ENCODE data around the gene ARID1A.
A peak's percentile ranks its signal among the peaks of the same experiment; 100 is the strongest.

The ARID1A gene

DNA sequence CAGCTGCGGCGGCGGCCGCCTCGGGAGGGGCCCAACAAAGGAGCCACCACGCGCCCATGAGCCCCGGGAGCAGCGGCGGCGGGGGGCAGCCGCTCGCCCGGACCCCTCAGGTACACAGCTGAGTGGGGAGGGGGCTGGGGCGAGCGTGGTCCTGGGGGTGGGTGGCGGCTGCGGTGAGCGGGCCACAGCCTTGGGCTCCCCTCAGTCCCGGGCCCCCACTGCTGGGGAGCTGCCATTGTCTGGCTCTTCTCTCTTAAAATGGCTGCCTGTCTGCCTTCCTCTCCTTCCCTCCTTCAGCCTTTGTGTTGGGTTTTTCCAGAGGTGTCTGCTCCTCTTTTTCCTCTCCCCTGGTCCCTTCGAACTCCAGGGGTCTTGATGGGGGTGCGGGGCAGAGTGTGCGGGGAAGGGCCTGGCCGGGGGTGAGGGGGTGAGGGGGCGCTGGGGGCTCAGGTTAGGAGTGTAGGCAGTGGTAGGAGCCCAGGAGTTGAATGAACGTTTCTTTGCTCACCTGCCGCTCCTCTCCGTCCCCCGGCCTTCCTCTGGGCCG is 1.7 kb downstream of the ARID1A start:
- H3K4me1 ChIP-seq (ENCODE audit: insufficient read depth, low read length, poor library complexity, severe bottlenecking), result peaks cover 64% of the 10 kb centered on the region
- no peak for TF ChIP-seq EZH2phosphoT487 (IDR thresholded peaks at IDR 0.05; ENCODE audit: borderline replicate concordance)
- TF ChIP-seq, protein P1, sequence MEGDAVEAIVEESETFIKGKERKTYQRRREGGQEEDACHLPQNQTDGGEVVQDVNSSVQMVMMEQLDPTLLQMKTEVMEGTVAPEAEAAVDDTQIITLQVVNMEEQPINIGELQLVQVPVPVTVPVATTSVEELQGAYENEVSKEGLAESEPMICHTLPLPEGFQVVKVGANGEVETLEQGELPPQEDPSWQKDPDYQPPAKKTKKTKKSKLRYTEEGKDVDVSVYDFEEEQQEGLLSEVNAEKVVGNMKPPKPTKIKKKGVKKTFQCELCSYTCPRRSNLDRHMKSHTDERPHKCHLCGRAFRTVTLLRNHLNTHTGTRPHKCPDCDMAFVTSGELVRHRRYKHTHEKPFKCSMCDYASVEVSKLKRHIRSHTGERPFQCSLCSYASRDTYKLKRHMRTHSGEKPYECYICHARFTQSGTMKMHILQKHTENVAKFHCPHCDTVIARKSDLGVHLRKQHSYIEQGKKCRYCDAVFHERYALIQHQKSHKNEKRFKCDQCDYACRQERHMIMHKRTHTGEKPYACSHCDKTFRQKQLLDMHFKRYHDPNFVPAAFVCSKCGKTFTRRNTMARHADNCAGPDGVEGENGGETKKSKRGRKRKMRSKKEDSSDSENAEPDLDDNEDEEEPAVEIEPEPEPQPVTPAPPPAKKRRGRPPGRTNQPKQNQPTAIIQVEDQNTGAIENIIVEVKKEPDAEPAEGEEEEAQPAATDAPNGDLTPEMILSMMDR (conservative IDR thresholded peaks at IDR 0.05; ENCODE audit: low read length), result no peak
- no peaks in the 10 kb centered on the region for H3K9me3 ChIP-seq (ENCODE audit: insufficient read depth, low read depth, low read length)
- peaks cover 4% of the 10 kb centered on the region; the same call in 1 of the 2 replicates for H3F3A ChIP-seq (ENCODE audit: low read depth)
- H3K4me2 ChIP-seq (ENCODE audit: low read depth, low read length, poor library complexity, severe bottlenecking), result peak overlapping the region; percentile 89
- peak overlapping the region; percentile 80 for H3K4me3 ChIP-seq (ENCODE audit: low read length, poor library complexity, severe bottlenecking)
- peaks cover 47% of the 10 kb centered on the region for H4K20me1 ChIP-seq (ENCODE audit: insufficient read depth, low read length, poor library complexity, severe bottlenecking)
- H3K79me2 ChIP-seq (ENCODE audit: insufficient read depth, low read length), result peaks cover 79% of the 10 kb centered on the region
- peaks cover 9% of the 10 kb centered on the region for H3K27me3 ChIP-seq (ENCODE audit: insufficient read depth, low read length, poor library complexity, severe bottlenecking)
- peak overlapping the region; percentile 96 for H3K9ac ChIP-seq (ENCODE audit: low read depth, low read length, poor library complexity, severe bottlenecking)
- H2AFZ ChIP-seq (ENCODE audit: low read length), result no peak overlapping the region
- H3K36me3 ChIP-seq (ENCODE audit: insufficient read depth, low read length), result peaks cover 1% of the 10 kb centered on the region; the same call in 1 of the 2 replicates
- no peaks in the 10 kb centered on the region for H3K9me2 ChIP-seq (replicated peaks; ENCODE audit: low read depth, low read length)

DNA sequence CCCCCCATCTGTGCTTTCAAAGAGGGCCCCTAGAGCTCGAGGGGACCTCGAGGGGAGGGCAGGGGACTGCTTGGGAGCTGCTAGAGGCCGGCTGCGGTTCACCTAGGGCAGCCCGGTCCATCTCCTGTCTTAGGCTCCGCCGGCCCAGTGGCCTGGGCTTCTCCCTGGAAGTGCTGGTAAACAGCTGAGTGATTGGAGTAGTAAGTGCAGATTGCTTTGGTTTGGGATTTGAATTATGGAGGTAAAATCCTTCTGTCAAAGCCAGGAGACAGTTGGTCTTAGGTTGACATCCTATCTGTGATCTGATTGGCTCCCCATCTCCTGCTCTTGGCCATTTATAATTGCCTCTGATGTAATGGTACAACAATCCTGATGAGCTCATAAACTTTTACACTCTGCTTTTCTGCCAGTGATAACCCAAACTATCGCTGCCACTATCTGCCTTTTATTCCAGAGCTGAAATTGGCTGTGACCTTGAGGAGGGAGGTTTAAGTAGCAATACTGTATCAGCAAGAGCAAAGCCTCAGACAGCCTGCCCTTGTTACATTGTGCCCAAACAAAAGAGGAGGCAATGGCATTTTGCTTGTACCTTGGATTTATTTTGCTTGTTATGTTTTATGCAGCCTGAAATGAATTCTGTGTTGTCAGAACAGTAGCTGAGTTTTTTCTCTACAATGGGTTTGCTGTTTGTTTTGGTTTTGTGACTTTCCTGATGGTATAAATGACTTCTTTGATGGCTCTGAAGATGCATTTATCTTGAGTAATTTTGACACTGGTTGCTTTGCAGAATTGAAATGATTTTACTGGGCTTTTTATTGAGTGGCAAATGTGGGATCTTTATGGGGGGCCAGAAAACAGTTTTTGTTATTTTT is 2.4 kb downstream of the ARID1A start:
- Histone ChIP-seq H3K27me3 (ENCODE audit: insufficient read depth, low read length, poor library complexity, severe bottlenecking) (peaks cover 9% of the 10 kb centered on the region), H3F3A (ENCODE audit: low read depth) (no peaks in the 10 kb centered on the region), H3K4me2 (ENCODE audit: low read depth, low read length, poor library complexity, severe bottlenecking) (peak overlapping the region; percentile 89), H3K9ac (ENCODE audit: low read depth, low read length, poor library complexity, severe bottlenecking) (peak overlapping the region; percentile 96), H2AFZ (ENCODE audit: low read length) (no peak overlapping the region), H3K9me3 (ENCODE audit: insufficient read depth, low read depth, low read length) (no peaks in the 10 kb centered on the region), H3K36me3 (ENCODE audit: insufficient read depth, low read length) (peaks cover 7% of the 10 kb centered on the region; the same call in 1 of the 2 replicates), H3K79me2 (ENCODE audit: insufficient read depth, low read length) (peaks cover 87% of the 10 kb centered on the region), H3K4me1 (ENCODE audit: insufficient read depth, low read length, poor library complexity, severe bottlenecking) (peaks cover 70% of the 10 kb centered on the region), H3K4me3 (ENCODE audit: low read length, poor library complexity, severe bottlenecking) (peak overlapping the region; percentile 80), H4K20me1 (ENCODE audit: insufficient read depth, low read length, poor library complexity, severe bottlenecking) (peaks cover 54% of the 10 kb centered on the region), H3K9me2 (replicated peaks; ENCODE audit: low read depth, low read length) (no peaks in the 10 kb centered on the region)
- TF ChIP-seq, protein P1 (conservative IDR thresholded peaks at IDR 0.05; ENCODE audit: low read length), result no peak
- TF ChIP-seq EZH2phosphoT487 (IDR thresholded peaks at IDR 0.05; ENCODE audit: borderline replicate concordance), result no peak

DNA sequence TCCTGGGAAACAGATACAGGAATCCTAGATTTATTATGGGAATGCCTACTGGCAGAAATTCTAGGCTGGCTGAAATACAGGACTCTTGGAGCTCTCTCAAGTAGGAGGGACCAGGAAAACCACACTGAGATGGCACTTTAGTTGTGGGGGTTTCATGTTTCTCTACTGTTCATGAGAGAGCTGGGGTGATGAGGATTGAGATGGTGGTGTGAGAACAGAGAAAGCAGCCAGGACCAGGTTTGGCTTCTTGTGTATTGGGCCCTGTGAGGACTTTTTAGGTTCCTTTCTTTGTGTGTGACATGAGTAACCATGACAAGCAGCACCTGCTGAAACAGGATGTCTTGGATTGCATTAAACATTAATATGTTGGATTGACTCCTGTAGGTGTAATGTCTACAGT is 4.9 kb downstream of the ARID1A start:
- Histone ChIP-seq H3F3A (ENCODE audit: low read depth) (no peaks in the 10 kb centered on the region), H3K4me3 (ENCODE audit: low read length, poor library complexity, severe bottlenecking) (peak overlapping the region; percentile 80), H3K4me1 (ENCODE audit: insufficient read depth, low read length, poor library complexity, severe bottlenecking) (peaks cover 71% of the 10 kb centered on the region), H3K9me3 (ENCODE audit: insufficient read depth, low read depth, low read length) (no peaks in the 10 kb centered on the region), H3K9ac (ENCODE audit: low read depth, low read length, poor library complexity, severe bottlenecking) (peak overlapping the region; percentile 96), H4K20me1 (ENCODE audit: insufficient read depth, low read length, poor library complexity, severe bottlenecking) (peaks cover 79% of the 10 kb centered on the region), H2AFZ (ENCODE audit: low read length) (no peak overlapping the region), H3K36me3 (ENCODE audit: insufficient read depth, low read length) (peaks cover 7% of the 10 kb centered on the region; the same call in 1 of the 2 replicates), H3K79me2 (ENCODE audit: insufficient read depth, low read length) (peaks cover 95% of the 10 kb centered on the region), H3K27me3 (ENCODE audit: insufficient read depth, low read length, poor library complexity, severe bottlenecking) (peaks cover 9% of the 10 kb centered on the region), H3K9me2 (replicated peaks; ENCODE audit: low read depth, low read length) (no peaks in the 10 kb centered on the region), H3K4me2 (ENCODE audit: low read depth, low read length, poor library complexity, severe bottlenecking) (peak overlapping the region; percentile 89)
- TF ChIP-seq, protein P1 (conservative IDR thresholded peaks at IDR 0.05; ENCODE audit: low read length), result no peak
- no peak for TF ChIP-seq EZH2phosphoT487 (IDR thresholded peaks at IDR 0.05; ENCODE audit: borderline replicate concordance)
